ENCODE measurements around the gene GRAMD1B. TPM values are rescaled to one million over a fixed set of nuclear protein-coding genes. Genes with fewer than 3 reads are reported as not detected.

Gene GRAMD1B
- total RNA-seq, 4 donors from 2014 or later: under 0.01 to 6.5 (median 3.7) TPM

DNA sequence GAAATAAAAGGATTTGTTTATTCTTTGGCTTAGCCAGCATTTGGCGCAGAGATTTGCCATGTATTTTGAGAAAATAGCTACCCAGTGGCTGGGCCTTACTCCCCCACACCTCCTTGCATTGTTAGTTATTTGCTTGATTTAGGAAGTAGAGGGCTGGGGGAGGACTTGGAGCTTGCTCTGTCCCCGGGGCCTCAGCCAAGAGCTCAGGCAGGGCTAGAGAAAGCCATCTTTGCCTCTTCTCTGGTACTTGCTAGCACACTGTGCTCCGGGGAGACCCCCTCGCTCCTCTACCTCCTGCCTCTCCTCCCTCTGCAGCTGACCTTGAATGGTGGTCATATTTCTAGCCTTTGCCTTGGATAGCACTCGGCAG lies 131.3 kb downstream of the GRAMD1B start:
- peak overlapping the region; percentile 64 to 68 for H3K27ac ChIP-seq
- no peak overlapping the region for H3K4me3 ChIP-seq

DNA sequence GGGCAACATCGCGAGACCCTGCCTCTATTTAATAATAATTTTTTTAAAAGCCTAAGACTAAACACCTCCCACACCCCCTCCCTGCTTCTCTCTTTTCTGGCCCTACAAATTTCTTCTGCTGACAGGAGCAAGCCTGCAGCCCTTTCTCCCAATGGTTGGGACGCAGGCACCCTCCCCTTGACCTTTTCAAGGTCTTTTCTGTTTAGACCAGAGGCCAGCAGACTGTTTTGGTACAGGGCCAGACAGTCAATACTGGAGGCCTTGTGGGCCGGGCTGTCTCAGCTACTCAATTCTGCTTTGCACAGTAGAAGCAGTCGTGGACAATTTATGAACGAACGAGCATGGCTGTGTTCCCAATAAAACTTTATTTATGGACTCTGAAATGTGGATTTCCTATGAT lies 132.1 kb downstream of the GRAMD1B start:
- H3K27me3 ChIP-seq: no peaks in the 10 kb centered on the region
- H3K4me3 ChIP-seq: no peak overlapping the region
- H3K9me3 ChIP-seq: no peaks in the 10 kb centered on the region
- no peak for TF ChIP-seq POLR2A (IDR thresholded peaks at IDR 0.05)
- TF ChIP-seq, protein P1, sequence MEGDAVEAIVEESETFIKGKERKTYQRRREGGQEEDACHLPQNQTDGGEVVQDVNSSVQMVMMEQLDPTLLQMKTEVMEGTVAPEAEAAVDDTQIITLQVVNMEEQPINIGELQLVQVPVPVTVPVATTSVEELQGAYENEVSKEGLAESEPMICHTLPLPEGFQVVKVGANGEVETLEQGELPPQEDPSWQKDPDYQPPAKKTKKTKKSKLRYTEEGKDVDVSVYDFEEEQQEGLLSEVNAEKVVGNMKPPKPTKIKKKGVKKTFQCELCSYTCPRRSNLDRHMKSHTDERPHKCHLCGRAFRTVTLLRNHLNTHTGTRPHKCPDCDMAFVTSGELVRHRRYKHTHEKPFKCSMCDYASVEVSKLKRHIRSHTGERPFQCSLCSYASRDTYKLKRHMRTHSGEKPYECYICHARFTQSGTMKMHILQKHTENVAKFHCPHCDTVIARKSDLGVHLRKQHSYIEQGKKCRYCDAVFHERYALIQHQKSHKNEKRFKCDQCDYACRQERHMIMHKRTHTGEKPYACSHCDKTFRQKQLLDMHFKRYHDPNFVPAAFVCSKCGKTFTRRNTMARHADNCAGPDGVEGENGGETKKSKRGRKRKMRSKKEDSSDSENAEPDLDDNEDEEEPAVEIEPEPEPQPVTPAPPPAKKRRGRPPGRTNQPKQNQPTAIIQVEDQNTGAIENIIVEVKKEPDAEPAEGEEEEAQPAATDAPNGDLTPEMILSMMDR (IDR thresholded peaks at IDR 0.05): no peak
- DNase-seq: no peak
- no peaks in the 10 kb centered on the region for H3K4me1 ChIP-seq
- peak overlapping the region; percentile 64 to 68 for H3K27ac ChIP-seq
- no peaks in the 10 kb centered on the region for H3K36me3 ChIP-seq
- intact Hi-C loops (cut with DNase I; ENCODE audit: low total_unique reads): no loop called here

More for the DNA sequence above, 131.3 kb downstream of the GRAMD1B start:
- Histone ChIP-seq H3K4me1 (no peaks in the 10 kb centered on the region), H3K36me3 (no peaks in the 10 kb centered on the region), H3K9me3 (no peaks in the 10 kb centered on the region), H3K27me3 (no peaks in the 10 kb centered on the region)
- TF ChIP-seq, protein P1 (IDR thresholded peaks at IDR 0.05): no peak
- TF ChIP-seq POLR2A (IDR thresholded peaks at IDR 0.05): no peak
- intact Hi-C loops (cut with DNase I; ENCODE audit: low total_unique reads): no loop called here
- DNase-seq: peak; percentile 46 to 62

DNA sequence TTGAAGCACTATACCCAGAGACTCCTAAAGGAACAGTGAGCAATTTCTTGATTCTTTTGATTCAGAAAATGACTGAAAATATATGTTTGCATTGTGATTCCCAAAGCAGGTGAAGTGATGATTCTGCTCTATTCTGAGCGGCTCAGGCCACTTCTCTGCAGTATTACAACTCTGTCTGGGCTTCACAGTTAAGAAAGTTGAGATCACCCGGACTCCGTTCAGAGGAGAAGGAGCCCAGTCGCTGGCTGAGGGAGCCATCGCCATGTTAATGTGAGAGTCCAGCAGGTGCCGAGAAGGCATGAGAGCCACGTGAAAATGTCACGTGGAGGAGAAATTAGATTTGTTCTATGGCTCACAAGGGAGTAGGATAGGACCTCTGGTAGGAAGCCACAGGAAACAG lies 132.8 kb downstream of the GRAMD1B start:
- H3K27ac ChIP-seq: no peak overlapping the region
- H3K36me3 ChIP-seq: no peaks in the 10 kb centered on the region
- DNase-seq: no peak
- TF ChIP-seq, protein P1 (IDR thresholded peaks at IDR 0.05): no peak
- no peak for TF ChIP-seq POLR2A (IDR thresholded peaks at IDR 0.05)
- H3K9me3 ChIP-seq: no peaks in the 10 kb centered on the region
- no peaks in the 10 kb centered on the region for H3K4me1 ChIP-seq
- H3K27me3 ChIP-seq: no peaks in the 10 kb centered on the region
- H3K4me3 ChIP-seq: no peak overlapping the region
- intact Hi-C loops (cut with DNase I; ENCODE audit: low total_unique reads): no loop called here

DNA sequence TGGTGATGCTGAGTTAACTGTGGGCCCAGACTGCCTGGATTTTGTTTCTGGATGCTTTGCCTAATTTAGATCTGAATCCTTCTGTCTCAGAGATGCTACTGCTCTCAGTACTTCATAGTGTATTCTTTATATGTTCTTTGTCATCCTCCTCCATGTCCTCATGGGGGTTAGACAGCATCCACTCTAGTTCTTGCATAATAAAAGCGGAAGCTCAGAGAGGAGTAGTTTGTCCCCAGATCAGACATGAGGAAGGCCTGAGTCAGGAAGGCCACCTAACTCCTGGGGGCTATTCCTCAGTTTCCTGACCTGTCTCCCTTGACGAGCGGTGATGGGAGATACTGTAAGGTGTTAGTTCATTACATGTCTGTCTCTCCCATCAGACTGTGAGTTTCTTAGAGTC lies 134.2 kb downstream of the GRAMD1B start:
- TF ChIP-seq, protein P1 (IDR thresholded peaks at IDR 0.05): no peak
- no peak for TF ChIP-seq POLR2A (IDR thresholded peaks at IDR 0.05)
- H3K36me3 ChIP-seq: no peaks in the 10 kb centered on the region
- no peaks in the 10 kb centered on the region for H3K27me3 ChIP-seq
- H3K4me1 ChIP-seq: no peaks in the 10 kb centered on the region
- no peak for DNase-seq
- intact Hi-C loops (cut with DNase I; ENCODE audit: low total_unique reads): no loop called here
- no peak overlapping the region for H3K4me3 ChIP-seq
- H3K27ac ChIP-seq: no peak overlapping the region
- H3K9me3 ChIP-seq: no peaks in the 10 kb centered on the region

DNA sequence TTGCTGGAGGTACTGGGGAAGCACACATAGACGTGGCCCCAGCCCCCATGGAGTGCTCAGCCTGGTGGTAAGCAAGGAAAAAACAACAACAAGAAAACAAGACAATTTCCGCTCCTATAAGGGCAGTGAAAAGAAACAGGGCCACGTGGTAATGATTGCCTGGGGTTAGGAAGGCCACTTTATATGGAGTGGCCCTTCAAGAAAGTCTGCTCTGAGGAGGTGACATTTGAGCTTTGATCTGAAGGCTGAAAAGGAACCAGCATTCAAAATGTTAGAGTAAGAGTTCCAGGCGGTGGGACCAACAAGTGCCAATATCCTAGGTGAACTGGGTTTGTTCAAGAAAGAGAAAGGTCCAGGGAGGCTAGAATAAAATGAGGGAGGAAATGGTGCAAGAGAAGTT lies 136.8 kb downstream of the GRAMD1B start:
- TF ChIP-seq, protein P1 (IDR thresholded peaks at IDR 0.05): no peak
- no peak for TF ChIP-seq POLR2A (IDR thresholded peaks at IDR 0.05)
- no peaks in the 10 kb centered on the region for H3K4me1 ChIP-seq
- no peaks in the 10 kb centered on the region for H3K9me3 ChIP-seq
- no peak overlapping the region for H3K4me3 ChIP-seq
- no peaks in the 10 kb centered on the region for H3K36me3 ChIP-seq
- H3K27ac ChIP-seq: no peak overlapping the region
- H3K27me3 ChIP-seq: no peaks in the 10 kb centered on the region
- intact Hi-C loops (cut with DNase I; ENCODE audit: low total_unique reads): no loop called here
- no peak for DNase-seq
